HG03103 (cell line): ENCODE data around the gene IRF3.

Source experiments
- ATAC-seq: cut with Tn5 transposase; IDR thresholded peaks from one replicate; pipeline ENCODE4 v1.9.1; 2021; ENCODE audit warnings: low read depth; ENCODE audit not compliant: unreplicated experiment

IRF3 gene, protein sequence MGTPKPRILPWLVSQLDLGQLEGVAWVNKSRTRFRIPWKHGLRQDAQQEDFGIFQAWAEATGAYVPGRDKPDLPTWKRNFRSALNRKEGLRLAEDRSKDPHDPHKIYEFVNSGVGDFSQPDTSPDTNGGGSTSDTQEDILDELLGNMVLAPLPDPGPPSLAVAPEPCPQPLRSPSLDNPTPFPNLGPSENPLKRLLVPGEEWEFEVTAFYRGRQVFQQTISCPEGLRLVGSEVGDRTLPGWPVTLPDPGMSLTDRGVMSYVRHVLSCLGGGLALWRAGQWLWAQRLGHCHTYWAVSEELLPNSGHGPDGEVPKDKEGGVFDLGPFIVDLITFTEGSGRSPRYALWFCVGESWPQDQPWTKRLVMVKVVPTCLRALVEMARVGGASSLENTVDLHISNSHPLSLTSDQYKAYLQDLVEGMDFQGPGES

DNA sequence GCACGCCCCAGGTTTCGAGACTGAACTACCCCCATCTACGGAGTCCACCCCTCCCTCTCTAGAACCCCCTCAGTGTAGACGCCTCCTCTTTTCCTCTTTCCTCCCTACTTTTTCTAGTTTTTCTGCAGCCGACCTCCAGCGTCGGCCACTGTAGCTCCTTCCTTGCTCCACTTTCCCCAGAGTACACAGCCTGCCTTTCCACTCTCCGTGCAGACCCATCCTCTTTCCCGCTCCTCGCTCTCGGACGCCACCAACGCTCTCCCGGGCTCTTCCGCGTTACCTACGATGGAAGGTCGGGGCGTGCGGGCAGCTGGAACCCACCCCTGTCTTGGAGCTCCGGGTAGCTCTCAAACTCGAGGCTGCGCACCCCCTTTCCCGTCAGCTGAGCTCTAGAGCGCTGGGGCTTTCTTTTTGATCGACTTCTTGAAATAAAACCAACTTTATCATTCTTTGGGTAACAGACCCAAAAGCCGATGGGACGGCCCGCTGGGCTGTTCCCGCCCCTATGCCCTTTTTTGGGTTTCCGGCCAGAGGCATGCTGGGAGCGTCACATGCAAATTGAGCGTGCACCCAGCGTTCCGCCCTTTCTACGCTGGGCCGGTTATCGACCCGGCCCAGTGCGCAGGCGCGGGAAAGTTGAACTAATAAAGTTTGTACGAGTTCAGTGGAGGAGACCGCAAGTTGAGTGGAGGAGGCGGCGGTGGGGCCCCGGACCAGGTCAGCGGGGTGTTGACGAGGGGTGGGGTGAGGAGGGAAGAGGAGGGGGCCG lies at the start of gene IRF3, which contains the start of gene BCL2L12:
Gene IRF3, minus strand, starts transcription at position 507 of the 769 bp plus-strand sequence. CDS start 1,019 bp downstream, outside the sequence.
Gene BCL2L12, plus strand, starts transcription at position 583 of the 769 bp plus-strand sequence. CDS start 760 bp downstream, outside the sequence.
- ATAC-seq, result peak; percentile 67

DNA sequence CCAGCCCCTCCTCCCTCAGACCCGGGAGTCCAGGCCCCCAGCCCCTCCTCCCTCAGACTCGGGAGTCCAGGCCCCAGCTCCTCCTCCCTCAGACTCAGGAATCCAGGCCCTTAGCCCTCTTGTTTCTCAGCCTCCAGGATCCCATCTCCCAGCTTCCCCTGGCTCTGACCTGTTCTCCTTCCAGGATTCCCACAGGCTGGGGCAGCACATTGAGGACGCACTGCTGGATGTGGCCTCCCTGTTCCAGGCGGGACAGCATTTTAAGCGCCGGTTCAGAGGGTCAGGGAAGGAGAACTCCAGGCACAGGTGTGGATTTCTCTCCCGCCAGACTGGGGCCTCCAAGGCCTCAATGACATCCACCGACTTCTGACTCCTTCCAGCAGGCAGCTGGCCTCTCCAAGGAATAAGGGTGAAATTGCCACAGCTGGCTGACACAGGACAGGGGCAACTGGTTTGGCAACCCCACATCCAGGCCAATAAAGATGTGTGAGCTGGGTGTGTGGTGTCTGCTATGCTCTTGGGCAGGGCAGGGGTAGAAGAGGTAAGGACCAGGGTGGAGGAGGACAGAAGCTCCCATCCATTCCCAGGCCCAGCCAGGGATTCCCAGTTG lies 47.7 kb upstream of the IRF3 start:
- ATAC-seq, result no peak

DNA sequence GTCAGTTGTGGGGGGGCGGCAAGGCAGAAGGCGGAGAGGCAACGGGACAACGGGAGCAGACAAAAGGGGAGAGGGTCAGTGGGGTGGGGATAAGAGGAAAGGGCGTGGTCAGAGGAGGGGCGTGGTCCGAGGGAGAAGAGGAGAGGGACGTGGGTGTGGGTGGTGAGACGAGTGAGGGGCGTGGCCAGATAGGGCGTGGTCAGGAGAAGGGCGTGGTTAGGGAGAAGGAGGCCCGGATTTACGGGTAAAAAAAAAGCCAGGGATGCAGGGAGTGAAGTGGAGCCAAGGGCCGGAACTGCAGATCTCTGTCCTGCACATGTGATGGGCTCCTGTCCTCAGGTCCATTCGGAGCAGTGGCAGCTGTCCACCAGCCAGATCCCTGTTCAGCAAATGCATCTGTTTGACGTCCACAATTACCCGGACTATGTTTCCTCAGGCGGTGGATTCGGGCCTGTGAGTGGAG lies 46.8 kb upstream of the IRF3 start:
- ATAC-seq, result no peak

DNA sequence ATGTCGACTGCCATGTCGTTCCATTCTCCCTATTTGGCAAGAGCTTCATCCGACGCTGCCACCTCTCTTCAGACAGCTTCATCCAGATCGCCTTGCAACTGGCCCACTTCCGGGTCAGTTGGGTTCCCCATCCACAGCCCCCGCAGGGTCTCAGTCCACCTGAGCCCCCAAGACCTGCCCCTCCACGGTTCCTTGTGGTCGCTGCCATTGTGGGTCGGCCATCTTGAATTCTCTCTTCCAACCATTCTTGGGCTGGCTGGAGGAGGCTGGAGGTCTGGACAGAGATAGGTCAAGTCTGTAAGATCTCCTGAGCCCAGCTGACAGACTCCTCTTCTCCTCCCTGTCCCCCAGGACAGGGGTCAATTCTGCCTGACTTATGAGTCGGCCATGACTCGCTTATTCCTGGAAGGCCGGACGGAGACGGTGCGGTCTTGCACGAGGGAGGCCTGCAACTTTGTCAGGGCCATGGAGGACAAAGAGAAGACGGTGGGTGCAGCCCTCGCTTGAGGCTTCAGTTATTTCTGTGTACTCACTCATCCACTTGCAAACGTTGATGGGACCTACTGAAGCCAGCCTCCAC lies 44.8 kb upstream of the IRF3 start:
- no peak for ATAC-seq

DNA sequence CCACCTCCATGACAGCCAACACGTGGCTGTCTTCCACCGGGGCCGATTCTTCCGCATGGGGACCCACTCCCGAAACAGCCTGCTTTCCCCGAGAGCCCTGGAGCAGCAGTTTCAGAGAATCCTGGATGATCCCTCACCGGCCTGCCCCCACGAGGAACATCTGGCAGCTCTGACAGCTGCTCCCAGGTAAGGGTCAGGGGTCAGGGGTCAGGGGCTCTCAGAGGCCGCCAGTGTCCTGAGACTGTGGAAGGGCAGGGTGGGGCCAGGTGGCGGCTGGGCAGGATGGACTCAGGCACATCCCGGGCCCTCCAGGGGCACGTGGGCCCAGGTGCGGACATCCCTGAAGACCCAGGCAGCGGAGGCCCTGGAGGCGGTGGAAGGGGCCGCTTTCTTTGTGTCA lies 40.3 kb upstream of the IRF3 start:
- no peak for ATAC-seq

DNA sequence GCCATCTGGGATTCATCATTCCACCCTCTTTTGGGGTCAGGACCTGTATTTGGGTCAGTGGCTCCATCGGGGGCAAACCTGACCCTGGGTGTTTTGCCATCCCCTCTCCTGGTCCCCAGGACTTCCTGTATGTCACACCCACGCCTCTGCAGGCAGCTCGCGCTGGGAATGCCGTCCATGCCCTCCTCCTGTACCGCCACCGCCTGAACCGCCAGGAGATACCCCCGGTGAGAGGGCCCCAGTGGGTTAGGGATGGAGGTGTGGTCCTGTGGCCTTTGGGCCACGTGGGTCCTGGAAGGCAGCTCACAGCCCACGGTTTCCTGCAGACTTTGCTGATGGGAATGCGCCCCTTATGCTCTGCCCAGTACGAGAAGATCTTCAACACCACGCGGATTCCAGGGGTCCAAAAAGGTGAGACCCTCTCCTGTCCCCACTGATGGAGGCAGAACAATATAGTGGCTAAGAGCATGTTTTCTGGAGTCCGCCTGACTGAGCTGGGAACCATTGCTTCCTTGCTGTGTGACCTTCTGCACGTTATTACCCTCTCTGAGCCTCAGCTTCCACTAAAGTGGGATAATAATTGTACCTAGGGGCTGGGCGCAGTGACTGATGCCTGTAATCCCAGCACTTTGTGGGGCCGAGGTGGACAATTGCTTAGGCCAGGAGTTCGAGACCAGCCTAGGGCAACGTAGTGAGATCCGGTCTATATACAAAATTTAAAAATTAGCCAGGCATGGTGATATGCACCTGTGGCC lies 39.4 kb upstream of the IRF3 start:
- no peak for ATAC-seq

DNA sequence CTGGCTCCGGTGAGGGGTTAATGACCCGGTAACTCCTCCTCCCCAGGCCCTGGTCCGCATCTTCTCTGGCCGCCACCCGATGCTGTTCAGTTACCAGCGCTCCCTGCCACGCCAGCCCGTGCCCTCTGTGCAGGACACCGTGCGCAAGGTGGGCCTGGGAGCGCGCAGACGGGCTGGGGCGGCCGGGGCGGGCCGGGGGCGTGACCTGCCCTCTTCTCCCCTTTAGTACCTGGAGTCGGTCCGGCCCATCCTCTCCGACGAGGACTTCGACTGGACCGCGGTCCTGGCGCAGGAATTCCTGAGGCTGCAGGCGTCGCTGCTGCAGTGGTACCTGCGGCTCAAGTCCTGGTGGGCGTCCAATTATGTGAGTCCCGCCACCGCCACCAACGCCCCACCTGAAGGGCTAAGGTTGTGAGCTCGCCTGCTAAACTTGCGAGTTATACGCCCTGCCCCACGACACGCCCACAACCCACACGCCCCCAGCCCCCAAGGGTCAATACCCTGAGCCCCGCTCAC lies 35.7 kb upstream of the IRF3 start:
- no peak for ATAC-seq

DNA sequence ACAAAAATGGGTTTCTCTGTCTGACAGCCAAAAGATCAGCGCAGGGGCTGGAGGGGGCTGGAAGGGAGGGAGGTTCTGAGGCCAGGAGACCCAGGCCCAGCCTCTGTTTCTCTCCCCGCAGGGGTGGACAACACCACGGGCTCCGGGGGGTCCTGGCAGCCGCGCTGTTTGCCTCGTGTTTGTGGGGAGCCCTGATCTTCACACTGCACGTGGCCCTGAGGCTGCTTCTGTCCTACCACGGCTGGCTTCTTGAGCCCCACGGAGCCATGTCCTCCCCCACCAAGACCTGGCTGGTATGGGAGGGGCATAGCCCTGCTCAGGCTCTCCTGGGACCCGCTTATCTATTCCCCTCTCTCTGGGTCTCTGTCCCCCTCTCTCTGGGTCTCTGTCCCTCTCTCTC lies 34.9 kb upstream of the IRF3 start:
- no peak for ATAC-seq

DNA sequence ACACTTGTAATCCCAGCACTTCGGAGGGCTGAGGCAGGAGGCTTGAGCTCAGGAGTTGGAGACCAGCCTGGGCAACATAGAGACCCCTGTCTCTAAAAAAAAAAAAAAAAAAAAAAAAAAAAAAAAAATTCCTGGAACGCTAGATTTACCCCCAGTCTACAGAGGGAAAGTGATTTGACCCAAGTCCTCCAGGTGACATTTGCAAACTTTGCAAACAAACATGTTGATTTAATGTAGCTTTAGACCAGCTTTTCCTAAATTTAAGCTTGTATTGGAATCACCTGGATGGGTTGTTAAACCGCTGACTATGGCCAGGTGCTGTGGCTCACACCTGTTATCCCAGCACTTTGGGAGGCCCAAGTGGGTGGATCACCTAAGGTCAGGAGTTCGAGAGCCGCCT lies 33.7 kb upstream of the IRF3 start:
- no peak for ATAC-seq

DNA sequence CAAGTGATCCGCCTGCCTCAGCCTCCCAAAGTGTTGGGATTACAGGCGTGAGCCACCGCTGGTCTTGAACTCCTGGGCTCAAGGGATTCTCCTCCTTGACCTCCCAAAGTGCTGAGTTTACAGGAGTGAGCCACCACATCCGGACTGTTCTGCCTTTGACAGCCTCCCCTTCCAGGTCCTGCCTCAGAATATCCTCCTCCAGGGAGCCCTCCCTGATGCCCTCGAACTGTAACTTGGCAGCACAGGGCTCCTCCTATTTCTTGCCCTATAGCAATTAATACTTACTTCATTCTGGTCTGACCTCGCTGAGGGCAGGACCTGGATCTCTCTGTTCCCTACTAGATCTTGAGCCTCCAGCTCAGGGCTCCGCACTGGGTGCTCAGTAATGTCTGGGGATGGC lies 31.2 kb upstream of the IRF3 start:
- no peak for ATAC-seq

DNA sequence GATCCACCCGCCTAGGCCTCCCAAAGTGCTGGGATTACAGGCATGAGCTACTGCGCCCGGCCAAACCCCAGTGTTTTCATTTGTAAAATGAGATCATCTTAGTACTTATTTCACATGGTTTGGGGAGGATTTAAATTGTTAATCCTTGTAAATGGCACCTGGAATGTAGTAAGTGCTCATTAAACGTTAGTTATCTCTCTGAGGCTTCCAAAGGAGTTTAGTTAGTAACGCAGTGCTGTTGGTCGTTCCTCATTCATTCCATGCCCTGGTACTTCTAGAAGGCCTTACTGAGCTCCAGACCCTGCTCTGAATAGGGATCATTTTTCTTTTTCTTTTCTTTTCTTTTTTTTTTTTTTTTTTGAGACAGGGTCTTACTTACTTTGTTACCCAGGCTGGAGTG lies 30.5 kb upstream of the IRF3 start:
- ATAC-seq, result no peak

DNA sequence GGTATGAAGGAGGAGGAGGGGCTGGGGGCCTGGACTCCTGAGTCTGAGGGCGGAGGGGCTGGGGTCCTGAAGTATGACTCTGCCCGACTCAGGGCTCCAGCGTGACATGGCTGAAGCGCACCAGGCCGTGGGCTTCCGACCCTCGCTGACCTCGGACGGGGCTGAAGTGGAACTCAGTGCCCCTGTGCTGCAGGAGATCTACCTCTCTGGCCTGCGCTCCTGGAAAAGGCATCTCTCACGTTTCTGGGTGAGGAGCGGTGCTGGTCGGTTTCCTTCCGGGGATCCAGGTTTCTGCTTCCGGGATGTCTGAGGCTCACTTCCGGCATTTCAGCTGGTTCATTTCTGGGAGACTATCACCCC lies 26.5 kb upstream of the IRF3 start:
- ATAC-seq, result no peak

DNA sequence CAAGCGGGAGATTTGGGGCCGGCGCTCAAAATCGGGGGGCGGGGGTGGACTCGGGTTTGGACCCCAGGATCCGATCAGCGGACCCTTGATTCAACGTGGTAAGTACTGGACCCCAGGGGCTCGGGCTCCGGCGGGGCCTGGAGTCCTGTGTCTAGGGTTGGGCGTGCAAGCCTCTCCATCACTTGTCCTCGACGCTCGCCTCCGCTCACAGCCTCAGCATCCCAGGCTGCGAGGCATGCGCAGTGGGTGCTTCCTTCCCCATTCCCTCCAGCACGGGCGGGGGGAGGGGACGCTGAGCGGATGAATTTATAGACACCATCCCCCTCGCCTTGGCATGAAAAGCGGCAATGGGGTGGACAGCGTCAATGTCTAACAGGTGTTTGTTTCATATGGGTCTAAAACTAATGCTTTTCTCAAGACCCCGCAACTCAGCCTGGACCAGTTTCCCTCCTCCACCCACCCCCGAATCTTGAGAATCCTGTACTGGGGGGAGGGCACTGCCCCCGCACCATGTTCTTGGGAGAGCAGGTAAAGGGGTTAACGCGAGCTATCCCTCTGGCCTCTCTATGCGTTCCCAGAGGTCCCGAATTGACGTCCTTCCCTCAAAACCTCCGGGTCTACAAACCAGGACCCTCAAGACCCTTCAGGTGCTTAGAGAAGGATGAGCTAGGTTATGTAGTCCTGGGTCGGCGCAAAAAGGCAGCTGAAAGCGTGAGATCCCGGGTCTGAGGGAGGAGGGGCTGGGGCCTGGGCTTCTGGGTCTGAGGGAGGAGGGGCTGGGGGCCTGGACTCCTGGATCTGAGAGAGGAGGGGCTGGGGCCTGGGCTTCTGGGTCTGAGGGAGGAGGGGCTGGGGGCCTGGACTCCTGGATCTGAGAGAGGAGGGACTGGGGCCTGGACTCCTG lies 25.8 kb upstream of the IRF3 start:
- ATAC-seq, result no peak

DNA sequence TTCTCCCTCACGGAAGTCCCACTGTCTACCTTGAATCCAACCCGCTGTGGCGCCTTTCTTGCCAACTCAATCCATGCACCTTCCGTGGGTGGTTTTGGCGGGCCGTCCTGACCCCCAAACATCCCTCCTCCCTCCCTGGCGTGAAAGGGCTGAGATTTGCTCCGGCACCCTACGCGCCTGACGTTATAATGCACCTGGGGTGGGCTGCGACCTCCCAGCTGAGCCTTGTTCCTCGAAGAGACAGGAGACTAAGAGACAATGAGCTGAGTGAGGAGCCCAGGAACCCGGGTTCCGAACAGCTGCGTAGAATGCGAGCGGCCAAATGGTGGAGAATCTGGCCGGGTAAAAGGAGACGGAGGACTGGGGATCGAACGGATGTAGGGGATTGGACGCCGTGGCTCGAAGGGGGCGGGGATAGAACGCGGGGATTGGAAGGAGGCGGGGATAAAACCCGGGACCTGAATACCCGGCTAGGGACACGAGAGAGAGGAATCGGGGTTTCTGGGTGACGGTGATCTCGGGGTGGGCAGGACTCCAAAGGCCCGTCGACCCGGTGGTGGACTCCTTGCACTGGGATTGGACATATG lies 25.1 kb upstream of the IRF3 start, which contains the start of gene CPT1C:
Gene CPT1C, plus strand, starts transcription at position 461 of the 587 bp plus-strand sequence. CDS start 1,137 bp downstream, outside the sequence.
- ATAC-seq, result no peak

DNA sequence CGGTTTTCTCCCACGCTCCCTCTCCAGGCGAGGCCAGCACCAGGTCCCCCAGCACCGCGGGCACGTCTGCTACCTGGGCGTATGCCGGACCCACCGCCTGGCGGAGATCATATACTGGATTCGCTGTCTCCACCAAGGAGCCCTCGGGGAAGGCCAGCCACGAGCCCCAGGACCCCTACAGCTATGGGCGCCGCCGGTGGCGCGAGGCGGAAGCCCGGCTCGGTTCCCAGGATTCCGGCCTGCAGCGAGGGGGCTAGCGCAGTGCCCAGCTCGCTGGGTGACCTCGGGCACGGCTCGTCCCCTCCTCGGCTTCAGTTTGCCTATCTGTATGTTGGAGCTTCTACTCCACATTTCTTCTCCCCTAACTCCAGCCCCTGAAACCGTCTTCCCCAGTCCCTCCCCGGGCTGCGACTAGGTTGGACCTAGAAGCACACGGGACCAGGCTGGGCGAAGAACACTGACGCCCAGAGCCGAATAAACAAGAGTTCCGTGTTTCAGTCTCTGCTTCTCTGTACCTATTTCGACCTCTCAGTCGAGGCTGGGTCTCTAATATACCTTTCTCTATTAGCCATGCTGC lies 24.5 kb upstream of the IRF3 start:
- ATAC-seq, result no peak

DNA sequence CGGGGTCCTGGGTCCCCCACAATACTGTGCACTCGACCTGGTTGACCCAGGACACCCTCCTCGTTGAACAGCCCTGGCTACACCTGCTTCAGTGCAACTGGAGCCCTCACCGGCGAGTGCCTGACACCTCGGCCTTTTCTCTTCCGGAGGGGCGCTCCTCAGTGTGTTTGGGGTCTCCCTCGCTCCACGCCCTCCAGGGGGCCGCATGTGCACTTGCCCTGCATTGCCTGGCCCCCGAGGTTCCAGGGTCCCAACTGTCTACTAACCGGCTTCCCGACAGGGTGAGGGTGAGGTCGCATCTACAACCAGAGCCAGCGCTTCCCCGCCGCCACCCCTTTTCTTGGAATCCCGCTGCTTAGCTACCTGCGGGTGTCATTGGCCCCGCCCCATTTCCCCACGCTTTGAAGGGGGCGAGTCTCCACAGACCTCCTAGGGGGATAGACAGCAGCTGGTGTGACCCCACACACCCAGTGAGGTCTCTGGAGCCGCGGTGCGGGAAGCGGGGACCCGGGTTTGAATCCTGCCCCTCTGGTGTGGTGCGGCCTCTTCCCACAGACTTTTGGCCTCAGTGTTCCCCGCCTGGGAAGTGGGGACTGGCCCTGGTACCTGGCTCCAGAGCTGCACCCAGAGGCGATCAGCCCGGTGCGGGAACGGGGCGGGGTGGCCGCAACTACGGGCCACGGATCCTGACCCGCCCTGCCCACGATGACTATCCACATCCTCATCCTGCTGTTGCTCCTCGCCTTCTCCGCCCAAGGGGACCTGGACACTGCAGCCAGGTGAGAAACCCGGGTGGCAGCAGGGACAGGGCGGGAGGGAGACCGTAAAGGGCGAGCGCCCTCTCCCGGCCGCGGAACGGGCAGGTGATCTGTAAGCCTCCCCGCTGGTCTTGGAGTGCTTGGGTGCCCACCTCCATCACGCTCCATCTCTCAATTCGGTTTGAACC lies 23.7 kb upstream of the IRF3 start, which contains the start of gene ADM5:
Gene ADM5, plus strand, starts transcription at position 462 of the 946 bp plus-strand sequence. Its CDS starts 244 bp downstream, at position 706.
- ATAC-seq, result no peak
